ENCODE measurements around the gene SRR.

DNA sequence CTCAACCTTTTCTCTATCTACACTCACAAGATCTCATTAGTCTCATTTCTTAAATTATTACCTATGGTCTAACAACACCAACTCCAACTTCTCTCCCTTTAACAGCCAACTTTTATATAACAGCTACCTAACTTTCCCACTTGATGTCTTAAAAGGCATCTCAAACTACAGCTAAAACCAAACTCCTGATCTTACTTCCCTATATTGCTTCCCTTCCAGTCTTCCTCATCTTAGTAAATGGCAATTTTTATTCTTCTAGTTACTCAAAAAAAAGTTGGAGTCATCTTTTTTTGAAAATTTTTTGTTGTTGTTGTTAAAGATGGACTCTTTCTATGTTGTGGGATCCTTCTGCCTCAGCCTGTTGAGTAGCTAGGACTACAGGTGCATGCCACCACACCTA lies 15.3 kb downstream of the SRR start:
- TF ChIP-seq, protein P1, sequence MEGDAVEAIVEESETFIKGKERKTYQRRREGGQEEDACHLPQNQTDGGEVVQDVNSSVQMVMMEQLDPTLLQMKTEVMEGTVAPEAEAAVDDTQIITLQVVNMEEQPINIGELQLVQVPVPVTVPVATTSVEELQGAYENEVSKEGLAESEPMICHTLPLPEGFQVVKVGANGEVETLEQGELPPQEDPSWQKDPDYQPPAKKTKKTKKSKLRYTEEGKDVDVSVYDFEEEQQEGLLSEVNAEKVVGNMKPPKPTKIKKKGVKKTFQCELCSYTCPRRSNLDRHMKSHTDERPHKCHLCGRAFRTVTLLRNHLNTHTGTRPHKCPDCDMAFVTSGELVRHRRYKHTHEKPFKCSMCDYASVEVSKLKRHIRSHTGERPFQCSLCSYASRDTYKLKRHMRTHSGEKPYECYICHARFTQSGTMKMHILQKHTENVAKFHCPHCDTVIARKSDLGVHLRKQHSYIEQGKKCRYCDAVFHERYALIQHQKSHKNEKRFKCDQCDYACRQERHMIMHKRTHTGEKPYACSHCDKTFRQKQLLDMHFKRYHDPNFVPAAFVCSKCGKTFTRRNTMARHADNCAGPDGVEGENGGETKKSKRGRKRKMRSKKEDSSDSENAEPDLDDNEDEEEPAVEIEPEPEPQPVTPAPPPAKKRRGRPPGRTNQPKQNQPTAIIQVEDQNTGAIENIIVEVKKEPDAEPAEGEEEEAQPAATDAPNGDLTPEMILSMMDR (IDR thresholded peaks at IDR 0.05; ENCODE audit: insufficient read depth, low read length, poor library complexity, severe bottlenecking), result no peak
- TF ChIP-seq EZH2phosphoT487 (conservative IDR thresholded peaks at IDR 0.05; ENCODE audit: low read length), result no peak
